Activated CD4-positive, alpha-beta T cell treated with anti-CD3 and anti-CD28 coated beads, Interleukin-2, amount 50 U/mL, for 1 hour (primary cell): ENCODE results near the gene DNMT3A.

ENCODE experiments used
- DNase-seq: peaks from one replicate; pipeline ENCODE4 v3.0.0-alpha.2; 2020

Gene DNMT3A

DNA sequence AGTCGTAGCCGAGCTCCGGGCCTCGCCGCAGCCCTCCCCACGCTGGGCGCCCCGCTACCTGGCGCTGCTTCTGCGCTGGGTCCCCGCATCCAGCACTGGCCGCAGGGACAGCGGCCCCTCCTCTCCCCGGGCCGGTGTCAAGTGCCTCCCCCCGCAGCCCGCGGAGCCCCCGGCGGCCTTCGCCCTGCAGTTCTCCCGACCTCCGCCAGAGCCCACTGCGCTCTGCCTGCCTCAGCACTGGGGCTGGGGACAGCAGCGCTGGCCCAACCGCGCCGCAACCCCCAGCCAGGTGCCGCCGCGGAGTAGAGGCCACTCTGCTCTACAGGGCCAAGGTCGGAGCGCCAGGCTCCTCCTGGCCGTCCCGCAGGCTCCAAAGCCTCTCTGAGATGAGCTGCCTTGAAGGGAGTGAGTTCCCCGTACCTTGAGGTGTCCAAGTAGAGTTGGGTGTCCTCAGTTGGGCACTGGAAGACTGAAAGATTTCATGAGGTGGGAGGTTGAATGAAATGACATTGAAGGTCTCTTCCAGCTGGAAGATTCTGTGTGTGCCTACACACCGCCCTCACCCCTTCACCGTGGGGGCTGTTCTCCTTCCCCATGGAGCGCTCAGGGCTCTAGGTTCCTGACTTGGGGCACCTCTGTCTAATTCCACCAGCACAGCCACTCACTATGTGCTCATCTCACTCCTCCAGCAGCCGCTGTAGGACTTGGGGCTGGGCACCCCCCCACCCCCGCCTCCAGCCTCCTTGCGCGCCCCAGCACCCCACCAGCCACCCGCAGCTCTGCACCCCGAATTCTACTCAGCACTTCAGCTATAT lies 854 bp upstream of the DNMT3A start:
- peak; percentile 75 for DNase-seq

DNA sequence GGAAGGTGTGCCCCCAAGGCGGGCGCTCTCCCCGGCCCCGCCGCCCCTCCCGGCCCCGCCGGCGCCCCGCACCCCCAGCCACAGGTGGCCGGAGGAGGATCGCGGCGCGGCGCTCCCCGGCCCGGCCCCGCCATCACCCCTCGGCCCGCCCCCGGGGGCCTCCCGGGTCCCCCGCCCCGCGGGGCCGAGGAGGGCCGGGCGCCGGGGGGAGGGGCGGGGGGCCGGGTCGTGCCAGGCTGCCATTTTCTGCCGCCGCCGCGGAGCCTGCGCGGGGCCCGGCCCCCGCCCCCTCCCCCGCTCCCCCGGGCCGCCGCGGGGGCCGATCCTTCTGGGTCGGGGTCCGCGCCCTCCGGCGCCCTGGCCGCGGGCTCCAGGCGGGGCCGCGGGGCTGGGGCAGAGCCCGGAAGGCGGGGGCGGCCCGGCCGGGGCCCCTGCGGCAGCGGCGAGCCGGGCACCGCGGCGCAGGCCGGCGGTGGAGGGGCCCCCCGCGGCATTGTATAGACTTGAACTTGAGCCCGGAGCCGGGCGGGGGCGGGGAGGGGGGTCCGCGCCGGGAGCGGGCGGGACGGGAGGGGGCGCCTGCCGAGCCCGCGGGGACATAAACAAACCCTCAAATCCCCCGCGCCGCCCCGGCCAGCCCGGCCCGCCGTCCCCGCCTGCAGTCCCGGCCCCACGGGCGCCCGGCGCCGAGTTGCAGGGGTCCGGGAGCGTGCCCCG lies 556 bp downstream of the DNMT3A start:
- peak; percentile 15 for DNase-seq

DNA sequence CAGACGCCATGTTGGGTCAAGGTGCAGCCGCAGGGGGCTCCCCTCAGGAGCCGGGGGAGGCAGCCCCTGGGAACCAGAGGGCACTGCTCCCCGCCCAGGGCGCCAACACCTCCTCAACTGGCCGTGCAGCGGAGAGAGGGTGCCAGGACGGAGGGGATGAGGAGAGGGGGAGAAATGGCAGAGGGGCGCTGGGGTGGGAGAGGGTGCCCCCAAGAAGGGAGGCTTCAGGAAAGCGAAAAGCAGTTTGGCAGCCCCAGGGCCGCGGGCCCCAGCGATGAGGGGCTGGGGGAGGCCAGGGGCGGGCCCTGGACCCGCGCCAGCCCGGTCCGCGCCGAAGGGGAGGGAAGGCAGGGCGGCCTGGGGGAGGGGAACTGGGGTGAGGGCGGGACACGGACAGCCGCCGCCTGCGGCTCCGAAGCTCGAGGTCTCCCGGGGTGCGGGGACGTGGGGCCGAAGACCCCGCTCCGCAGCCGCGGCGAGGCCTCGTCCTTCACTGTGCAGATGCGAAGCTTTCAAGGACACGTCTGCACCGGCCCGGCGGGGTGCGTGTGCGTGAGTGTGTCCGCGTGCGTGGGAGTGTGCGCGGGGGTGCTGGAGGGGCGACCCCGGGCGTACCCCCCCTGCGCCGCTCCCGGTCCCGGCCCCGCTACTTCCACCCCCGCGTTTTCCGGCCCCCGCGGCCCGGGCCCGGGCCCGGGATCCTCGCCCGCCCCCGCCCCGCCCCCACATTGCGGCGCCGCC lies 1.4 kb downstream of the DNMT3A start:
- peak; percentile 9 for DNase-seq

DNA sequence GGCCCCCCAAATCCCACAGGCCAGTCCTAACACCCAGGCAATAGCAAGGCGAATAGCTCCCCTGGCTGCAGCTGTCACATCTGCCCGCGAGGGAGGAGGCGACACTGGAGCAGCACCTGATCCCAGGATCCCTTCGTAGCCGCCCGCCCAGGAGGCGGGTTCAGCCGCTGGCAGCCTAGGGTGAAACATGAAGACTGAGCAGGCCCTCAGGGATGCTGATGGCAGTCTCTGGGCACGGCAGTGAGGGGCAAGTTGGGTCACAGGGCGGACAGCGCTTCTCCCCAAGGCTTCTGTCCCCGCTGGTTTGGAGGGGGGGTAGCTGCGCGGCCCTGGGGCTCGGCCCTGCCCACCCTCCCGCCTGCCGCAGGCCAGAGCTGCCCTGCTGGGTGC lies 1.9 kb downstream of the DNMT3A start:
- DNase-seq: no peak

DNA sequence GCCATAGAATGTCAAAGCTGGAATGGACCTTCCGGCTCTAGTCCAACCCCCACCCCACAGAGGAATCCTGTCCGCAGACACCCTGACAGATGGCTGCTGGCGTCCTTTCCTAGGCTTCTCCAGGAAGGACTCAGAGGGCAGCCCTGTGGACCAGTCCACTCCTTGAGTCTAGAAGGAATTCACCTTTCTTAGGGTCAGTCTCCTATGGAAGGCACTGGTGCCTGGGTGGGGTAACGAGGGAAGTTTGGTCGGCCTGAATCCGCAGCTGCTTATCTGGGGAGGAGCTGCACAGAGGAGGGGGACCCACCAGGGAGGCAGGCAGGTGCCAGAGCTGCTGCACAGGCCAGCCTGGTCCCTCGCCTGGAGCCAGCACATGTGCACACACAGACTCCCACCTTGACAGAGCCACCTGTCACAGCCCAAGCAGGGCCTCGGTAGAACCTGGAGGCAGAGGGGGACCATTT lies 2.5 kb downstream of the DNMT3A start:
- DNase-seq: no peak

DNA sequence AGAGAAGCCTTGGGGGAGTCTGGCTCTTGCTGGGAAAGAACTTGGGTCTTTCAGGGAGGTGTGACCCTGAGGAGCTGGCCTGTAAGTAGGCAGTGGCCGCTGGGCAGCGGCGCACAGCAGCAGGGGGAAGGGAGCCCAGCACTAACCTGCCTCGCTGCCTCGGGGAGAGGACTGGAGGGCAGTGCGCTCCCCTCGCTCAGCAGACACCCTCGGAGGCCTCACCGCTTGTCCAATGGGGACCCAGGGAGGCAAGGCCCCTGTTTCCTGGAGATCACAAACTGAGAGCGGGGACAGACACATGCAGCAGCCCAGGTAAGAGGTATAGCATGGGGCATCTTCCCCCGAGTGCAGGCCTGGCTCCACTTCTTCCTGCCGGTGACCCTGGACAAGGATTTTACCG lies 3.3 kb downstream of the DNMT3A start:
- no peak for DNase-seq

DNA sequence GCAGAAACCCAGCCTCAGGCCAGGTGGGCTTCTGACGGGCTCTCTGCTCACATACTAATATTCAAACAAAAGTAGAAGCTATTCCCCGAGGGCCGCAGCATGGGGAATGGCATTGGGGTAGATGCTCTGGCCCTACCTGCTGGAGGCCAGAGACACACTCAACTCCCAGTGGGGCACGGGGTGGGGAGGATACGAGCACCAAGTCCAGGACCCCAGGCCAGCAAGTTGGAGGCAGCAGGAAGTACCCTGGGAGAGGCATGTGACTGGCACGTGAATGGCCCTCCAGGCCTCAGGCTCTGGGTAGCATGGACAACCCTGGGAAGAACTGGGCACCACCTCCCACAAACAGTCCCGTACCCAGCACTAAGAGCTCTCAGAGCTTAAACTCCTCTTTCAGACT lies 3.8 kb downstream of the DNMT3A start:
- no peak for DNase-seq

DNA sequence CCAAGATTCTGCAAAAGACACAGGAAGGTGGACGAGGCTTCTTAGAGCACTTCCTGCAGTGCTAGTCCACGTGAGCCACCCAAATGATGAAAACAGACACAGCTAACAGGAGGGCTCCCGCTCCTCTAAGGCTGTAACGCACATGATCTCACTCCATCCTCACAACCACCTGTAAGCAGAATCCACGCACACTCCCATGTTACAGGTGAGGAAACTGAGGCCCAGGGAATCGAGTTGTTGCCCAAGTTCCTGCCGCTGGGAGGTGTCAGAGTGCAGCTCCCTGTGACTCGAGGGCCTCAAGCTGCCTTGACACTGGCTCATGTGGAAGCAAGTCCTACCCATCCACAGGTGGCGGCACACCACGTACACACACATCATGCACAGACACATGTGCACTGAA lies 4.4 kb downstream of the DNMT3A start:
- no peak for DNase-seq

DNA sequence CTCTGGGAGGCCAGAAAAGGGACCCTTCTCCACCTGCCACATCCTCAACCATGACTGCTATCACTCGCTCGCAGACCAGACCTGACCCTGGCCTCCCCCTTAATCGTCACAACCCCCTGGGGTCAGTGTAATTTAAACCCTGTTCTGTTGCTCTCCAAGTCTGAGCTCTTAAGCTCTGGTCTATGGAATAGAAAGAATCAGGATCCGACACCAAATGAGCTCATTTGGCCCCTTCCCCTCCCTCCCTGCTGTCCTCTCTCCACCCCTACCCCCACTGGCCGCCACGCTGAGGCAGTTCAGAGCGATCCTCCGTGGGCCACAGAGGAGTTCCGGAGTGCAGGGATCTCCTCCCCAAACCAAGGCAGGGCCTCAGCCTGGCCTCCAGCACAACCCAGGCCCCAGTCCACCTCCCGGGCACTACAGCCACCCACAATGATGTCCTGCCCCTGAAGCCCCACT lies 5.3 kb downstream of the DNMT3A start:
- DNase-seq: no peak

DNA sequence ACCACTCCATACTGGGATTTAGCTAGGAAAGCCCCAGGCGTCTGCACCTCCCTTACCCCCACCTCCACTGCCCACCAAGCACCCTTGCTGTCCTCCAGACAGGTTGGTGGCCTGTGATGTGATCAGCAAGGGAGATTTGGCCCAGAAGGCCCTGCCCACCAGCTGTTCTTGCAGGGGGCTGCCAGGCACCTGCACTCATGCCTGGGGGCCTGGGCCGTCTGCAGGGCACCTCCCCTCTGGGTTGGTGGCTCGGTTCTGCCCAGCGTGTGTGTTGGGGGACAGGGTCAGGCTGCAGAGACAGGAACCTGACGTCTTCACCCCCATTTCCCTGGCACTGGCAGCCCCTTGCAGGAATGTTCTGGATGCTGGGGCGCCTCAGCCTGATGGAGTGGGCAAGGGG lies 5.8 kb downstream of the DNMT3A start:
- no peak for DNase-seq

DNA sequence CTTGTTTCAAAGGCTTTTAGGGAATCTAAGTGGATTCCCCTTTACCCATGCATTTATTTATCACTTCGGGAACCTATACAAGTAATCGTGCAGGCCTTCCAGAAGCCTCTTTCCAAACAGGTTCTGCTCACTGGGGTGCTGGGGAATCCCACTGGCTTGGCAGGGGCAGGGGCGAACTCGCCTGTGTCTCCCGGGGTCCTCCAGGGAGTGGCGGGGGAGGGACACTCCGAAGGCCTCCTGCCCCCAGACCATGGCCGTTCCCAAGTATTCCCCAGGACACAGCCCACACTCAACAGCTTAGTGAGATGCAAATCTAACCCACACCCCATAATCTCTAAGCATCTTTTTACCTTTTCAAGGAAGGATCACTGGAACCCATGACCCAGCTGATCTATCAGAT lies 6.5 kb downstream of the DNMT3A start:
- no peak for DNase-seq

DNA sequence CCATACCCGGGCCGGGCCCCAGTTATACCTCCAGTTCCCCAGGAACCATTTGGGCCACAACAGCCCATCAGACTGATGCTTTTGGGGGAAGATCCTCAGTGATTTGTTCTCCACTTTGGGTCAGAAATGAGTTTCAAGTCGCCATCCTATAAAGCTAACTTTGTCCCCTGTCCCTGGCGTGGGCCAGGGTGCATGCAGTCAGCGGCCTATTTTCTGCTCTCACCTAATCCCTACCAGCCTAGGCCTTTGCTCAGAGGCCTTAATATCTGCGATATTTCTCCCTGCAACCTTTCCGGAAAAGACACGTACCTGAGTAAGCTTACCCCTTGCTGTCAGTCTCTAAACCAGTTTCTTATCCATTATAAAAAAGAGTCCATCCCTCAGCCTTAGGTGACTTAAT lies 7.2 kb downstream of the DNMT3A start:
- no peak for DNase-seq

DNA sequence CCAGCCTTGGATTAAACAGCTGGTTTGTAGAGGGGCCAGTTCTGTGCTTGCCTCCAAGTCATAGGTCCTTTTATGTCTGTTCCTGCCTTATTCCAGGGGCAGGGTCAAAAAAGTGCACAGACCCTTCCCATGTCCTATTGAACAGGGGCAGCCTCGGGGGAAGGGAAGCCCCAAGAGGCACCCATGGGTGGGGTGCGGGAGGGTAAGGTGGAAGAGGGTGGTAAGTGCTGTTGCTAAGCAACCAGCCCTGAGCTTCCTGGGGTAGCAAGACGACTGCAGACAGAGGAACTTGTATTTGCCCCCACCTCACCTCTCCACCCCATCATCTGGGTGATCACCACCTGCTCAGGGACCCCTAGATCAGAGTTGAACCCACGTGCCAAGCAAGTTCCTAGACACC lies 7.7 kb downstream of the DNMT3A start:
- DNase-seq: no peak

DNA sequence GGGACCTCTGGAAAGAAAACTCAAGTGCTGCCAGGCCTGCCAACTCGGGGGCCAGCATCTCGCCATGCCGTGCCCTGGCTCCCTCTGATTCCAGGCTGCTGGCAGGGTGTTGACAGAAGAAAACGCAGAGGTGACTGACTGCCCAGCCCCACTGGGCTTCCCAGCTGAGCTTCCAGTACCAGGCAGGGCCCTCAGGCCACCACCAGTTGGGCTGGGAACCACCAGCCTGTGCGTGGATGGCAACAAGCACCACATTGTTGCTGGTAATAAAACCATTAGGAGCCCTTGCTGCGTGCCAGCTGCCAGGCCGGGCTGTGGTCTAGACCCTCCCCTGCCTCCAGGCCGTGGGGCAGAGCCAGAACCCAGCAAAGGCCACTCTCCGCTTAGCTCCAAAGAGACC lies 9.2 kb downstream of the DNMT3A start:
- DNase-seq: no peak

DNA sequence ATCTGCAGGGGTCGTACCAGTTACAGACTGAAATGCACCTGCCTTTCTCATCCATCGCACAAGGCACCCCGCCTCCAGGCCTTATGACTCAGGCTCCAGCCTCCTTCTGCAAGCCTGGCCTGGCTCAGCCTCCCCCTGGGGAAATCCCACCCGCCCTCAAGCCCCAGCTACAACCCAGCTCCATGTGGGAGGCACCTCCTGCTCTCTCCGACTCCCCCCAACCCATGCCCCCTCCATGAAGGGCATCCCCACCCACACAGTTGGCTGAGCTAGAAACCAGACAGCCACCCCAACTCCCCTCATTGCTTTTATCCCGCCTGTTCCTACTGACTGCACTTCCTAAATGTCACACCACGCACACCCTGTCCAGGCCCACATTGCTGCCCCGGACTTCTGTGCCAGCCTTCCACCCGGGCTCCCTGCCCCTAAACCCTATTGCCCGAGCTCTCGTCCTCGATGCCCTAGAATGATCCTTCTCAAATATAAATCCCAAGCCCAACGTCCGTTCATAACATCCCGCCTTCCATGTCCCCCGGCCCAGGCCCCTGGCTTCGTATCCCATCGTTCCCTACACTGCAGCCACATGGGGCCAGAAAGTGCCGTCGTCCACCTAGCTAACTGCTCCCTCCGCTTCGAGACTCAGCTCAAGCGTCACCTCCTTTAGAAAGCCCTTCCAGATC lies 9.9 kb downstream of the DNMT3A start:
- DNase-seq: no peak

DNA sequence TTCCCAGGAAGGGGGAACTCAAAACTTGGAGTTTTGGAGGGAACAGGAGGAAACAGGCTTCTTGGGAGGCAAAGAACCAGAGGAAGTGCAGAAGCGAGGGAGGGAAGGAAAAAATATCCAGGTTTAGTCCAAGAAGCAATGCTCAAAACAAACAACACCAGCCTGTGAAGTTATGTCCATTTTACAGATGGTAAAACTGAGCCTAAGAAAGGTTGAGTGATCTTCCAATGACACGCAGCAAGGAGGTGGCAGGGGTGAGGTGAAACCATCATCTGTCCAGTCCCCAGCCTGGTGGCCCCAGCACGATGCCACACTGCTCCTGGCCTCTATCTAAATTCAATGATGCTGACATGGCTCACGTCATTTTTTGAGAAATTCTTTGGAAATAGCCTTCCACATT lies 10.8 kb downstream of the DNMT3A start:
- DNase-seq: no peak

DNA sequence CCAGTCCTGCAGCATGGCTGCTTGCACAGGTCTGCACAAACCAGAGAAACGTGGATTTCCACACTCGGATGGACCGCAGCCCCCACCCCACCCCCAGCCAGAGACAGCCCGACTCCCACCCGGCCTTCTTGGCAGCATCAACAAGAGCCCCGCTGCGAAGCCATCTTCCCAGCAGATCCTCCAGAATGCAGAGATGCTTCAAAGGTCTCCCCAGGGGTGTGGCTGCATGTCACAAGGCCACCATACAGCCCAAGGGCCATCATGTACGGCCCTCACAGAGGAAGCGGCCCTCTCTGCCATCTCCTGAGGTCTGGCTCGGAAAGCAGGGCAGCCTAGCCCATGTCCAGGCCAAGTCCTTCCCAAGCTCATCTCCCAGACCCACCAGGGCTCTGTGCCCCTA lies 11.5 kb downstream of the DNMT3A start:
- DNase-seq: no peak

DNA sequence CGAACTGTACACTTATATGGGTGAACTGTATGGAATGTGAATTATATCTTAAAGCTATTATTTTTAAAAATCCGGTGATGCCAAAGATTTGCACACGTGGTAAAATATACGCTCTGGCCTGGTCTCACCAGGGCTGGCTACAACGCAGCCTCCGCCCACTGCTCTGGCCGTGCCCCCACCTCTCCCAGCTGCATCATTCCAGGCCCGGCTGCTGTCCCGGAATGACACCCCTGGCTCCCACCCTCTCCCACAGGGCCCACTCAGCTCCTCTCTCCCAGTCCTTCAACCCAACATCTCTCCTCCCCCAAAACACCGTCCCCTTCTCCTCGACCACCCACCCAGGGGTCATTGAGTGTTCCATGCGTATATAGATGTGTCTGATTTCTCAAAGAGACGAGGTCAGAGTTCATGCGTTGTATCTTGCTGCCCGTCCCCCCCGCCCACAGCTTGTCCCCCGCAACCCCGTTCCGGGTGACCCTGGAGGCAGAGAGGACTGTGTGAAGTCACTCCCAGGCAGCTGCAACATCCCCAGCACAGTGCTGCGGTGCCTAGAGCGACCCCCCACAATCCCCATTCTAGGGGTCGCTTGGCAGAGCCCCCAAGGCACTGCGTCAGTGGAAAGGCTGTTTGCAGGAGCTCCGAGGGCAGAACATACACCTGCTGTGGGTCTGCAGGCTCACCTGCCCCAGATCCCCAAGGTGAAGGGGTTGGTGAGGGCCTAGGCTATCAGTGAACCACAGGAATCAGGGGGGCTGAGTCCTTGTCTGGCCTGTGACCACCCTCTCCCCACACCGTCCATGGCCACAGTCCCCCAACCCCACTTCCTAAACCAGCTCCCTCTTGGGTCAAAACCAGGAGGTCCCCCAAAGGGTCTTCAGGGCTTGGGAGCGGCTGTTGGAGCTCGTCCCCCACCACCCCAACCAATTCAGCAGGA lies 13.3 kb downstream of the DNMT3A start:
- no peak for DNase-seq

DNA sequence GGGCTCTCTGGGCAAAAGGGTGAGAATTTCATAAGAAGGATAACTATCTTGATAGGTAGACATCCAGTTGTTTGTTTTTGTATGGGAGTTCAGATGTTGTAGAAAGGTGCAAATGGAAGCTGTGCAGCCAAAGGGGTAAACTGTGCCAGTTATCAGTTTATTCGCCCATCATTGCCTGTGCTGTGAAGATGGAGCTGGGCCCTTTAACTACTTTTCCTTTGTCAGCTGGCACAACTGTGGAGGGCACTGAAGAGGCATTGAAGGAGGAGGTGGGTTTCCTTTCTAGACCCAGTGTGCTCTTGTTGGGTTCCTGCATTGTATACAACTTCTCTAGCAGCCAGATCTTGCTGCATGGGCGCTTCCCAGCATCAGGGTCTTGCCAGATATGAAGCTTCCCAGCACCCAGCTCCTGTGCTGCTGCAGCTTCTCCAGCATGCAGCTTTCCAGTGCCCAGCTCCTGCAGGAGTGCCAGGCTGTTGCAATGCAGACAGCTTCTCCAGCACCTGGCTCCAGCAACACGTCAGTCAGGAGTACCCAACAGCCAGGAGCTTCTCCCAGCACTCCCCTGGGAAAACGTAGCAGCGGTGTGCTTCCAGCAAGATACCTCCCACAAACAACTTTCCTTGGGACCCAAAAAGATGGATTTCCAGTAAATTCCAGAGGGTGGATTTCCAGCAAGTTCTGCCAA lies 15.3 kb downstream of the DNMT3A start:
- no peak for DNase-seq

DNA sequence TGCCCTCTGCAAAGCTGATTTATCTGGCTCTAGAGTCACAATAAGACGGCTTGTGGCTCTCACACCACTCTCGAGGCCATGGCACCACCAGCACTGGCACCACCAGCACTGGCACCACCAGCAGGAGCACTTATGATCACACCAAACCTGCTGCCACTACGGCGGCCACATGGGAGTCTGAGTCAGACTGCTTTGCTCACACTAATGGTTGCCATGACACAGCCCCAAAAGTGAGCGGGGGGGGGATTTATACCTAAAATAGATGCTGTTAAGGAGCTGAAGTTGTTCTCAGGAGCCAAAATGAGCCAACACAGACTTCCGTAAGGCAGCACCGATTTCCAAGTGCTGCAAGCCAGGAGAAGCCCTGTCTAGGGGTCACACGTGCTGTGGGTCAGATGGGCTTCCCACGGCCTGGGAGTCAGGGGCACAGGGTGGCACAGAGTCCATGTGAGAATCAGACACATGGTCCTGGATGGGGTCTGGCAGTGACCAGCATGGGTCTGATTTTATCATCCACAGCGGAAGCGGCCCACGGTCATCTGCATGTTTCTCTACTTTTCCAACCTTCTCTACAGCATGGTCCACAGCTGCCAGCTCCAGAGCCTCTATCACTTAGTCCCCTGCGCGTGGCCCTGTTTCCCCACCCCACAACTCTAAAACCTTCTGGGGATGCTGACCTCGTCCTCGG lies 16.7 kb downstream of the DNMT3A start:
- DNase-seq: no peak

DNA sequence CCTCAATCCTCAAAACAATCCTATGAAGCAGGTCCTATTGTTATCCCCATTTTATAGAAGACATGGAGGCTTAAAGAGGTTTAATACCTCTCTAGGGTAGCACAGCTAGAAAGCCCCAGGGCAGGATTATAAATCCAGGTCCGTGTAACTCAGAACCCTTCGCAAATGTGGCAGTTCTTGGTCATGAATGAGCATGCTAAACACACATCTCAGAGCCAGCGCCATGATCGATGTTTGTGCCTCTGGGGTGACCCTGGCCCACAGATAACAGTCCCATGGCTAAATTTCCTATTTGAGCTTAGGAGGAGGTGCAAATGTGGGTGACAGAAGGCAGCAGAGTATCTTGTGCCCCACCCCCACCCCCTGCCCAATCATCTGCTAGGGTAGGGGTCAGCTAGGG lies 17.5 kb downstream of the DNMT3A start:
- no peak for DNase-seq
